Nephron progenitor cell (in vitro differentiated cells): ENCODE results near the gene ANKRD34C.

Experiments
- DNase-seq: peaks from one replicate; pipeline ENCODE4 v3.0.0; 2021
- H3K27ac Mint-ChIP-seq: 2 replicates; pipeline ENCODE4 v1.8.0; 2021; ENCODE audit warnings: mild to moderate bottlenecking, moderate library complexity, mixed read lengths
- H3K27me3 Mint-ChIP-seq: 2 replicates; pipeline ENCODE4 v1.8.0; 2021; ENCODE audit warnings: mild to moderate bottlenecking, low read depth, mixed read lengths; ENCODE audit not compliant: poor library complexity
- H3K36me3 Mint-ChIP-seq: 2 replicates; pipeline ENCODE4 v1.8.0; 2021; ENCODE audit warnings: low read depth, mixed read lengths
- H3K4me1 Mint-ChIP-seq: 2 replicates; pipeline ENCODE4 v1.8.0; 2021; ENCODE audit warnings: mixed read lengths
- H3K4me3 Mint-ChIP-seq: 2 replicates; pipeline ENCODE4 v1.8.0; 2021; ENCODE audit warnings: mild to moderate bottlenecking, moderate library complexity, mixed read lengths
- H3K9me3 Mint-ChIP-seq: 2 replicates; pipeline ENCODE4 v1.8.0; 2021; ENCODE audit warnings: mild to moderate bottlenecking, moderate library complexity, mixed read lengths
- CTCF ChIP-seq: fragments of 200-600 bp; sonication (generic); IDR thresholded peaks from 2 replicates; pipeline ENCODE4 v1.5.0; 2021; ENCODE audit warnings: antibody characterized with exemption

ANKRD34C gene

GRCh38 chr15:79257454-79257853 lies 25.1 kb upstream of the ANKRD34C start:
- no peak for DNase-seq
- H3K4me3 Mint-ChIP-seq = no peak overlapping the region
- H3K27me3 Mint-ChIP-seq = peaks cover 12% of the 10 kb centered on the region
- H3K36me3 Mint-ChIP-seq = no peaks in the 10 kb centered on the region
- H3K27ac Mint-ChIP-seq = no peak overlapping the region
- H3K9me3 Mint-ChIP-seq = peaks cover 11% of the 10 kb centered on the region
- no peaks in the 10 kb centered on the region for H3K4me1 Mint-ChIP-seq
- no peak for TF ChIP-seq CTCF

DNA sequence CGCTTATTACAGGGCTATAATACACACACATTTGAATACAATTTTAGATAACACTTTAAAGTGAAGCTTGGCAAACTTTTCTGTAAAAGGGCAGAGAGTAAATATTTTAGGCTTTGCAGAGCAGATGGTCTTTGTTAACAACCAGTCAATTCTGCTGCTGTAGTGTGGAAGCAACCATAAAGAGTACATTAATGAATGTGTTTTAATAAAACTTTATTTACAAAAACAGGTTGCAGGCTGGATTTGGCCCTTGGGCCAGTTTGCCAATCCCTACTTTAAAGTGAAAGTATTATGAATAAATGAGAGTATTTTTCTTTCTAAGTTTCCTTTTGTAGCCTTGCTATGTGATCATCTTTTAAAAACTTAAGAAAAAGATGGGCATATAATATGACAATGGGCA lies 20.7 kb upstream of the ANKRD34C start:
- H3K27me3 Mint-ChIP-seq = peaks cover 16% of the 10 kb centered on the region
- H3K36me3 Mint-ChIP-seq = no peaks in the 10 kb centered on the region
- TF ChIP-seq CTCF = no peak
- no peak overlapping the region for H3K4me3 Mint-ChIP-seq
- H3K9me3 Mint-ChIP-seq = peaks cover 6% of the 10 kb centered on the region
- no peak for DNase-seq
- no peaks in the 10 kb centered on the region for H3K4me1 Mint-ChIP-seq
- no peak overlapping the region for H3K27ac Mint-ChIP-seq

DNA sequence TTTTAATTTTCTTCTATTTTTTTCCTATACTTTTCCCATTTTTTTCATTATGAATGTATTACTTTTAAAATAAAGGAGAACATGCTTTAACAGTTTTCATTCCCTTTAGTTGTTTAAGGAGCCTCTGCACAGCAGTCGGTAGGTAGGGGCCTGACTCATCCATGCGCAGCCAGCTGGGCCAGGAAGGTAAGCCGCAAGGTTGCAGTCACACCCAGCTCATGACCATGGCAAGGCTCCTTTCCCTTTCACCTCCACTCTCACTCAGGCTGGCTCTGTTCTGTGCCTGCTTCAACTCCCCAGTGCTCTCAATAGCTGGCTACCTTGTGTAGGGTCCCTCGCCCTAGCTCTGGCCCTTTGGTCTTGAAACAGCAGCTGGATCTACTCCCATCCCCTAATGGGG lies 17.4 kb upstream of the ANKRD34C start:
- Mint-ChIP-seq H3K36me3 (no peaks in the 10 kb centered on the region), H3K4me3 (no peak overlapping the region), H3K27me3 (peaks cover 14% of the 10 kb centered on the region), H3K27ac (no peak overlapping the region), H3K9me3 (no peaks in the 10 kb centered on the region), H3K4me1 (no peaks in the 10 kb centered on the region)
- DNase-seq = no peak
- no peak for TF ChIP-seq CTCF

- TF ChIP-seq CTCF = no peak
- Mint-ChIP-seq H3K4me3 (no peak overlapping the region), H3K36me3 (no peaks in the 10 kb centered on the region), H3K27me3 (peaks cover 15% of the 10 kb centered on the region), H3K4me1 (no peaks in the 10 kb centered on the region), H3K9me3 (no peaks in the 10 kb centered on the region), H3K27ac (no peak overlapping the region)
- no peak for DNase-seq
Measured at GRCh38 chr15:79265987-79266579, 16.4 kb upstream of the ANKRD34C start.

DNA sequence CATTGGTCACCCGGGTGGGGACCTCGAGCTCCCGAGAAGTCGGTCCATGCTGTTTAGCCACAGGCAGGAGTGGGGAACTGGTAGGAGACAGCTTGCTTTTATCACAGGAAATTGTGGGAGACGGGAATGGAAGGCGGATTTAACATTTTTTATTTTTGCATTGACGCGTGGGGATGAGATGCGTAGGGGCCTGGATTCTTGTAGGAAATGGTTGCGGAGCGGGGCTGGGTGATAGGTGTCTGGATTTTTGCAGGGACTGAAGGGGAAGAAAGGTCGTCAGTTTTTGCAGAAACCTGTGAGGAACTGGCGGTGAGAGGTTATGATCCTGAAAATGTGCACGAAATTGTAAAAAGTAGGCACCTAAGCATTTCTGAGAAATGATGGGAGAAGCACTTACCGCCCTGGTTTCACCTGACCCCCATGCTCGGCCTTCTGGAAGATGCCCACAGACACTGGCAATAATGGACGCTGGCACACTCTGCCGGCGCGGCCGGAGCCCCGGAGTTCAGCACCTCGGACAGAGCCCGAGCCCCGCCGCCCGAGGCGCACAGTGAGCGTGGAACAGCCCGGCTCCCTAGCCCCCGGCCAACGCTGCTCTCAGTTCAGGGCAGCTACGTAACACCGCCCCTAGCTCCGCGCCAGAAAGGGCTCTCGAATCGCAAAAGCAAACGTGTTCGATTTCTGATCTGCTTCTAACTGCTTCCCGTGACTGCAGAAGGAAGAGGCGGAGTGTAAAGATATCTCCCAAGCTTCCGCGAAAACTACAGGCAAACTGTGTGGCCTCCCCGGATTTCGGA lies 928 bp downstream of the ANKRD34C start:
- H3K4me3 Mint-ChIP-seq = no peak overlapping the region

More for the DNA sequence above, 928 bp downstream of the ANKRD34C start:
- TF ChIP-seq CTCF = no peak
- H3K27ac Mint-ChIP-seq = no peak overlapping the region
- H3K27me3 Mint-ChIP-seq = peaks cover 99% of the 10 kb centered on the region
- no peaks in the 10 kb centered on the region for H3K4me1 Mint-ChIP-seq
- H3K36me3 Mint-ChIP-seq = no peaks in the 10 kb centered on the region
- H3K9me3 Mint-ChIP-seq = peaks cover 4% of the 10 kb centered on the region
- peak; percentile 95 for DNase-seq
